HEK293 (cell line): ENCODE results near the gene GP1BB.

Experiments used
- CTCF ChIA-PET: fragments of 350-600 bp; formaldehyde crosslinking; extraction: SDS; loops from one replicate; lab custom pipeline; 2021; ENCODE audit warnings: antibody characterized with exemption; lab: Yijun Ruan, JAX
- POLR2A ChIA-PET: fragments of 300-600 bp; formaldehyde crosslinking; extraction: SDS; loops from one replicate; lab custom pipeline; 2020; ENCODE audit warnings: antibody characterized with exemption, inconsistent platforms; lab: Yijun Ruan, JAX
- H3K27ac ChIP-seq: fragments of 200-500 bp; sonication (Bioruptor generic); 2 replicates; pipeline ENCODE4 v1.5.1; 2014; ENCODE audit warnings: low read depth, low read length, control low read depth, inconsistent platforms; ENCODE audit errors: extremely low read depth
- H3K36me3 ChIP-seq, 2 experiments: fragments of 200-500 bp in 1 of 2; sonication (Bioruptor generic) in 1 of 2; 1 replicate in 1 of 2; 2 replicates in 1 of 2; pipeline ENCODE4 v1.5.1; 2014 to 2017; ENCODE audit warnings: inconsistent platforms in 2 of 2, low read length in 2 of 2; ENCODE audit not compliant: control insufficient read depth in 2 of 2, insufficient read depth in 1 of 2
- H3K4me1 ChIP-seq: fragments of 200-500 bp; sonication (Bioruptor generic); 2 replicates; pipeline ENCODE4 v1.5.1; 2014; ENCODE audit warnings: mild to moderate bottlenecking, low read length, inconsistent platforms; ENCODE audit not compliant: control insufficient read depth, insufficient read depth
- H3K4me3 ChIP-seq: 2 replicates; pipeline ENCODE4 v1.5.1; 2011; ENCODE audit warnings: low read depth, mild to moderate bottlenecking, control low read depth, low read length, moderate library complexity
- H3K9me3 ChIP-seq: fragments of 200-500 bp; sonication (Bioruptor generic); 2 replicates; pipeline ENCODE4 v1.5.1; 2014; ENCODE audit warnings: low read depth, low read length, inconsistent platforms; ENCODE audit not compliant: control insufficient read depth, insufficient read depth
- IKZF3 ChIP-seq: fragments of 450-650 bp; IDR thresholded peaks from 2 replicates; pipeline ENCODE4 v1.5.0; 2018; ENCODE audit warnings: missing biosample characterization, mild to moderate bottlenecking, missing genetic modification characterization, moderate library complexity
- KLF1 ChIP-seq: fragments of 450-650 bp; formaldehyde crosslinking; IDR thresholded peaks from 2 replicates; pipeline ENCODE4 v1.5.1; 2016; ENCODE audit warnings: missing biosample characterization, missing genetic modification characterization
- YY2 ChIP-seq: fragments of 450-650 bp; formaldehyde crosslinking; IDR thresholded peaks from 2 replicates; pipeline ENCODE4 v1.5.1; 2016; ENCODE audit warnings: missing biosample characterization, missing genetic modification characterization
- ZBTB49 ChIP-seq: fragments of 450-650 bp; formaldehyde crosslinking; IDR thresholded peaks from 2 replicates; pipeline ENCODE4 v1.5.1; 2016; ENCODE audit warnings: missing biosample characterization, missing genetic modification characterization, low read depth
- ZBTB6 ChIP-seq: fragments of 450-650 bp; formaldehyde crosslinking; IDR thresholded peaks from 2 replicates; pipeline ENCODE4 v1.5.1; 2017; ENCODE audit warnings: missing biosample characterization, missing genetic modification characterization
- ZFP41 ChIP-seq: fragments of 450-650 bp; formaldehyde crosslinking; IDR thresholded peaks from 2 replicates; pipeline ENCODE4 v1.5.1; 2016; ENCODE audit warnings: missing biosample characterization, missing genetic modification characterization, borderline replicate concordance
- ZFP69B ChIP-seq: fragments of 450-650 bp; formaldehyde crosslinking; IDR thresholded peaks from 2 replicates; pipeline ENCODE4 v1.5.1; 2016; ENCODE audit warnings: missing biosample characterization, missing genetic modification characterization
- ZNF18 ChIP-seq: fragments of 450-650 bp; formaldehyde crosslinking; IDR thresholded peaks from 2 replicates; pipeline ENCODE4 v1.5.1; 2016; ENCODE audit warnings: missing biosample characterization, missing genetic modification characterization
- ZNF2 ChIP-seq: fragments of 450-650 bp; formaldehyde crosslinking; IDR thresholded peaks from 2 replicates; pipeline ENCODE4 v1.5.1; 2016; ENCODE audit warnings: missing biosample characterization, missing genetic modification characterization
- ZNF26 ChIP-seq: fragments of 450-650 bp; formaldehyde crosslinking; IDR thresholded peaks from 2 replicates; pipeline ENCODE4 v1.5.1; 2016; ENCODE audit warnings: missing biosample characterization, missing genetic modification characterization
- ZNF324 ChIP-seq: fragments of 450-650 bp; formaldehyde crosslinking; IDR thresholded peaks from 2 replicates; pipeline ENCODE4 v1.5.1; 2016; ENCODE audit warnings: missing biosample characterization, missing genetic modification characterization
- ZNF558 ChIP-seq: fragments of 450-650 bp; formaldehyde crosslinking; IDR thresholded peaks from 2 replicates; pipeline ENCODE4 v1.5.1; 2016; ENCODE audit warnings: missing biosample characterization, missing genetic modification characterization
- ZNF654 ChIP-seq: fragments of 450-650 bp; formaldehyde crosslinking; IDR thresholded peaks from 2 replicates; pipeline ENCODE4 v1.5.1; 2016; ENCODE audit warnings: low read depth, missing biosample characterization, missing genetic modification characterization
- ZNF747 ChIP-seq: fragments of 450-650 bp; formaldehyde crosslinking; IDR thresholded peaks from 2 replicates; pipeline ENCODE4 v1.5.1; 2016; ENCODE audit warnings: missing biosample characterization, missing genetic modification characterization
- ZNF777 ChIP-seq: fragments of 450-650 bp; formaldehyde crosslinking; IDR thresholded peaks from 2 replicates; pipeline ENCODE4 v1.5.1; 2017; ENCODE audit warnings: missing biosample characterization, missing genetic modification characterization, borderline replicate concordance
- ZNF843 ChIP-seq: fragments of 450-650 bp; formaldehyde crosslinking; IDR thresholded peaks from 2 replicates; pipeline ENCODE4 v1.5.1; 2016; ENCODE audit warnings: missing biosample characterization, missing genetic modification characterization

Gene GP1BB

GRCh38 chr22:19679522-19680101 lies 43.7 kb upstream of the GP1BB start:
- CTCF ChIA-PET: interaction anchor here (0.6 to 3.1 kb wide), 20 partner anchors 9 to 601 kb away, joined by 3 to 21 read pairs (median 4); no protein-coding TSS in a partner anchor
- Histone ChIP-seq H3K4me3 (no peak overlapping the region), H3K4me1 (no peaks in the 10 kb centered on the region), H3K27ac (no peak overlapping the region), H3K36me3 (no peaks in the 10 kb centered on the region), H3K9me3 (no peaks in the 10 kb centered on the region)
- POLR2A ChIA-PET: interaction anchor here (1.5 kb wide), 1 partner anchor 10 kb away, joined by 3 read pairs; no protein-coding TSS in a partner anchor
- TF ChIP-seq YY2 (tag by site-specific recombination): no peak
- TF ChIP-seq IKZF3 (tag by site-specific recombination): peak; percentile 27; the same call in 1 of the 2 replicates
- 0 out of 2 replicates have a peak, but pooled peaks have one; percentile 65 for TF ChIP-seq ZNF2 (tag by site-specific recombination)
- peak; percentile 19; the same call in 1 of the 2 replicates for TF ChIP-seq ZNF654
- peak; percentile 33; the same call in 1 of the 2 replicates for TF ChIP-seq KLF1 (tag by site-specific recombination)

GRCh38 chr22:19680287-19680881 lies 43.0 kb upstream of the GP1BB start:
- Histone ChIP-seq H3K27ac (no peak overlapping the region), H3K4me1 (no peaks in the 10 kb centered on the region), H3K4me3 (no peak overlapping the region), H3K9me3 (no peaks in the 10 kb centered on the region), H3K36me3 (no peaks in the 10 kb centered on the region)
- POLR2A ChIA-PET: no interaction called here
- CTCF ChIA-PET: interaction anchor here (0.6 to 3.1 kb wide), 17 partner anchors 9 to 321 kb away, joined by 3 to 21 read pairs (median 4); no protein-coding TSS in a partner anchor
- no peak for TF ChIP-seq ZNF18 (tag by site-specific recombination)
- no peak for TF ChIP-seq ZNF843 (tag by site-specific recombination)
- no peak for TF ChIP-seq ZNF777
- no peak for TF ChIP-seq ZBTB49 (tag by site-specific recombination)
- no peak for TF ChIP-seq ZBTB6 (tag by site-specific recombination)
- TF ChIP-seq ZNF747 (tag by site-specific recombination): no peak
- TF ChIP-seq ZFP69B (tag by site-specific recombination): no peak
- no peak for TF ChIP-seq ZFP41
- TF ChIP-seq ZNF558: no peak
- TF ChIP-seq ZNF324 (tag by site-specific recombination): no peak
- TF ChIP-seq ZNF26 (tag by site-specific recombination): no peak
